Stomach (tissue), 4 donors: ENCODE data around the gene HOXD8.

ENCODE experiments used
- EP300 ChIP-seq: sonication (generic); formaldehyde crosslinking; IDR thresholded peaks from one replicate; pipeline ENCODE4 v1.6.1; 2017; ENCODE audit warnings: antibody characterized with exemption
- POLR2A ChIP-seq, 4 donors: fragments of 450-650 bp; IDR thresholded peaks; one replicate each; pipeline ENCODE4 v1.6.1; 2016; ENCODE audit warnings: antibody characterized with exemption in 4 of 4, control low read depth in 2 of 4, mild to moderate bottlenecking in 1 of 4, moderate library complexity in 1 of 4
- TF ChIP-seq, protein P1 (sequence below), 7 experiments: fragments of 450-650 bp in 4 of 7; fragments of 200-600 bp in 3 of 7; sonication (generic) in 3 of 7; IDR thresholded peaks; one replicate each; pipeline ENCODE4 v1.5.1; 2016 to 2019; ENCODE audit warnings: antibody characterized with exemption in 7 of 7, control low read depth in 2 of 7, mild to moderate bottlenecking in 1 of 7

GRCh38 chr2:176115883-176116813 is 13.4 kb upstream of the HOXD8 start, which contains the start of gene HOXD10:
- TF ChIP-seq, protein P1, sequence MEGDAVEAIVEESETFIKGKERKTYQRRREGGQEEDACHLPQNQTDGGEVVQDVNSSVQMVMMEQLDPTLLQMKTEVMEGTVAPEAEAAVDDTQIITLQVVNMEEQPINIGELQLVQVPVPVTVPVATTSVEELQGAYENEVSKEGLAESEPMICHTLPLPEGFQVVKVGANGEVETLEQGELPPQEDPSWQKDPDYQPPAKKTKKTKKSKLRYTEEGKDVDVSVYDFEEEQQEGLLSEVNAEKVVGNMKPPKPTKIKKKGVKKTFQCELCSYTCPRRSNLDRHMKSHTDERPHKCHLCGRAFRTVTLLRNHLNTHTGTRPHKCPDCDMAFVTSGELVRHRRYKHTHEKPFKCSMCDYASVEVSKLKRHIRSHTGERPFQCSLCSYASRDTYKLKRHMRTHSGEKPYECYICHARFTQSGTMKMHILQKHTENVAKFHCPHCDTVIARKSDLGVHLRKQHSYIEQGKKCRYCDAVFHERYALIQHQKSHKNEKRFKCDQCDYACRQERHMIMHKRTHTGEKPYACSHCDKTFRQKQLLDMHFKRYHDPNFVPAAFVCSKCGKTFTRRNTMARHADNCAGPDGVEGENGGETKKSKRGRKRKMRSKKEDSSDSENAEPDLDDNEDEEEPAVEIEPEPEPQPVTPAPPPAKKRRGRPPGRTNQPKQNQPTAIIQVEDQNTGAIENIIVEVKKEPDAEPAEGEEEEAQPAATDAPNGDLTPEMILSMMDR (IDR thresholded peaks at IDR 0.05), result no peak
- TF ChIP-seq POLR2A (IDR thresholded peaks at IDR 0.05), result no peak
- TF ChIP-seq EP300, result no peak
